HL-60/S4 treated with retinoic acid at 250 ng/mL for 4 days and 3 days (cell line): ENCODE measurements around the gene SAE1.
"Not testable (repeated sequence)": the region's sequence is repeated elsewhere in the genome, so short reads cannot be mapped to it uniquely, and the experiment has no call there.

ENCODE experiments used
- in situ Hi-C: fragments of 300-500 bp; cut with MboI; formaldehyde crosslinking; loops from 2 replicates; pipeline ENCODE4 v1.7.0; 2022; ENCODE audit warnings: low sequenced_read_pairs

SAE1 gene

GRCh38 chr19:47232422-47233211, 102.0 kb downstream of the SAE1 start:
- in situ Hi-C loops: no loop called here

GRCh38 chr19:47236072-47236675, 105.5 kb downstream of the SAE1 start:
- in situ Hi-C loops: no loop called here

- in situ Hi-C loops: no loop called here
These were observed 108.5 kb downstream of the SAE1 start for GRCh38 chr19:47239152-47239551.

- in situ Hi-C loops: no loop called here
These were observed 109.1 kb downstream of the SAE1 start for GRCh38 chr19:47239610-47240296.

- in situ Hi-C loops: no loop called here
These were observed 109.9 kb downstream of the SAE1 start for GRCh38 chr19:47240556-47240955.

GRCh38 chr19:47240996-47241918, 110.6 kb downstream of the SAE1 start:
- in situ Hi-C loops: no loop called here

GRCh38 chr19:47241919-47242577, 111.4 kb downstream of the SAE1 start:
- in situ Hi-C loops: no loop called here

GRCh38 chr19:47243364-47243775, 112.7 kb downstream of the SAE1 start:
- in situ Hi-C loops: no loop called here

GRCh38 chr19:47243776-47244547, 113.3 kb downstream of the SAE1 start:
- in situ Hi-C loops: no loop called here

- in situ Hi-C loops: loop anchor here (5.0 kb wide), 1 partner anchor 95 kb away; no protein-coding TSS in a partner anchor
These were observed 116.8 kb downstream of the SAE1 start for GRCh38 chr19:47247308-47247990.

- in situ Hi-C loops: not testable (repeated sequence)
These were observed 122.4 kb downstream of the SAE1 start for GRCh38 chr19:47253016-47253415.

- in situ Hi-C loops: no loop called here
These were observed 122.8 kb downstream of the SAE1 start for GRCh38 chr19:47253467-47253881.

- in situ Hi-C loops: no loop called here
These were observed 123.3 kb downstream of the SAE1 start for GRCh38 chr19:47253970-47254369.

- in situ Hi-C loops: no loop called here
These were observed 125.5 kb downstream of the SAE1 start, which contains the start of gene CCDC9 for GRCh38 chr19:47255879-47256692. CCDC9 (plus strand) TSS chr19:47256525; CDS start chr19:47258401, 1,876 bp downstream.

GRCh38 chr19:47256693-47257410, 126.2 kb downstream of the SAE1 start:
- in situ Hi-C loops: no loop called here

GRCh38 chr19:47257411-47258169, 127.0 kb downstream of the SAE1 start:
- in situ Hi-C loops: no loop called here

- in situ Hi-C loops: no loop called here
These were observed 127.8 kb downstream of the SAE1 start for GRCh38 chr19:47258434-47258833.
